DMS79 (cell line): Measurements from ENCODE around the gene GMDS.
A peak's percentile ranks its signal among the peaks of the same experiment; 100 is the strongest.

ENCODE experiments used
- DNase-seq: peaks from one replicate; lab custom pipeline; 2025; lab: John Stamatoyannopoulos, UW

GMDS gene

DNA sequence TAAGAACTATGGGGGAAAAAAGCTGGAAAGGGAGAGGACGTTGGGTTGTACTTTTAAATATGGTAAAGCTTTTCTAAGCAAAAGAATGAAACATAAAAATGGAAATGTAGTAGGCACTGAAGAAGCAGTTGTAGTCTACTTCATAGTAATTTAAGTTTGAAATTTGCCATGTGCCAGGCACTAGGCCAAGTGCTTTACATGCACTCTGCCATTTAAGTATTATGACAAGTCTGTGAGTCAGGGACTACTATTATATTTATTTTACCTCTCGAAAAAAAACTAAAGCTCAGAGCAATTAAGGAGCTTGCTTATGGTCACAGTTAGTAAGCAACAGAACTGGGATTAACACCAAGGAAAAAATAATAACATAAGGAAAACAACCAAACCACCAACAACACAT, 257.8 kb downstream of the GMDS start:
- no peak for DNase-seq

- no peak for DNase-seq
Observed at GRCh38 chr6:1986454-1987243, 258.8 kb downstream of the GMDS start.

DNA sequence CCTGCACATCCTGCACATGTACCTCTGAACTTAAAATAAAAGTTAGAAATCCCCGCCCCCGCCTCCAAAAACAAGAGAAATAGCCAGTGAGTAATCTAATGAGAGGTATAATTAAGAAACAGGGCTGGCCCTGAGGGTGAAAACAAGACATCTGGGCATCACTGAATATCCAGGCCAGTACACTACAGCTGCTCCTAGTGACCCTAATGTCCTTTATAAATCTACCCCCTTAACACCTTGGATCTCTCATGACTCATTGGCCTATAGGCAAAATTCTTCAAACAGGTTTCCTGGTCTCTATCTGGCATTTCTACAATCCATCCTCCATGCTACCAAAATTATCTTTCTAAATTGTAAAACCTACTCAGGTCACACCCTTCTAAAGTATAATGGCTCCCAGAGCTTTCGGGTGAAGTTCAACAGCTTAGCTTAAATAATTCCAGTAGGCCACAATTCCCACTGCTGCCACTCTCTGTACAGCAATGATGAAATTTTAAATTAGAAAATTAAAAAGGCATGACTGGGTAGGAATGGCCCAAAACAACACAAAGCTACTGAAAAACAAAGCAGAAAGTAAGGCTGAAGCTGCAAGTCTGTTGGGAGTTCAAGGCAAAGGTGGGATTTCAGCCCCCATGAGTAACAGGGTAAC, 260.9 kb downstream of the GMDS start:
- no peak for DNase-seq

GRCh38 chr6:1983850-1984249, 261.6 kb downstream of the GMDS start:
- DNase-seq: no peak

DNA sequence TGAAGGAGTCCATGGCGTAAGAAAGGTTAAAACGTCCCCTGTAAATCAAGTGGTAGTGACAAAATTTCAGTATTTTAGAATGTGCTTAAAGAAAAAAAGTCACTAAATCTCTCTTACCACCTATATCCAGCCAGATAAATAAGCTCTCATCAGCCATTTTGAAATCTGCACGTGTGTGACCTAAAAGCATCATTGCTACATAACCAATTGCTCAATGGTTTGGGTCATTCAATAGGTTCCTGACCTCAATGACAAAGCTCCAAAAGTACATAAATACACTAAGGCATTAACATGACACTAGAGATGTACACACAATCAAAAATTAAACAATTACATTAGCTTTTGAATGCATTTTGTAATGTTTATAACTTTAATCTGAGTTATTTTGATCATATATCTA, 272.4 kb downstream of the GMDS start:
- no peak for DNase-seq

DNA sequence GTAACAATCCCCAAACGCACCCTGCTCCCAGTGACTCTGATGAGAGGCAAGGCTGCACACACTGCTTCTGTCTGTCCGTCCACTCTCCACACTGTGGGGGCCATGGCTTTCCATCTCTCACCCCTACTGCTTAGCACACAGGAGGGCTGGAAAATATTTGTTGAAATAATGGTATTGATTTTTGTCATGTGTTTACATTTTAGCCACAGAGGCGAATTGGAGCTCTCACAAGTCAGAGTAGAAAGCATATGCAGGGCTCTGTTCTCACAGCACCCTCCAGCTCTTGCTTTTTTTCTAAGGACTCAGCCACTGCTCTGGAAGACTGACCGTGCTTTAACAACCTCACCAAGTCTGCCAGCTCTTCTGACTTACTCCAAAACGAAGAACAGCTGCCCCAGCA, 273.8 kb downstream of the GMDS start:
- no peak for DNase-seq

GRCh38 chr6:1970151-1970561, 275.2 kb downstream of the GMDS start:
- peak; percentile 75 for DNase-seq

GRCh38 chr6:1966713-1967112, 278.7 kb downstream of the GMDS start:
- no peak for DNase-seq

- no peak for DNase-seq
Observed at GRCh38 chr6:1965596-1966224, 279.7 kb downstream of the GMDS start.

DNA sequence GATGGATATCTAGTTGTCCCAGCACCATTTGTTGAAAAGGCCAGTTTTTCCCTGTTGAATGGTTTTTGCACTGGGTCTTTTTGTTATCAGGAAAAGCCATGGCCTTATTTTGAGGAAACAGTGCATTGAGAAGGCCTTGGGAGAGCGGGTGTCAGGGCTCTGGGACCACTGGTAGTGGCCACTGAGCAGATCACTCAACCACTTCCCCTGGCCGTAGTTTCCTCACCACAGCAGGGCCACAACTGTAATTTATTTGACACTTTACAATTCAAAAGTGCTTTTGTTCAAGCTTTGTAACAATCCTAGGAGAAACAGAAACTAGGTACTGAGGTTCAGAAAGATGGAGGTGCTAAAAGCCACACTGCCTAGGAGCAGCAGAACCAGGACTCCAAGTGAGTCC, 281.8 kb downstream of the GMDS start:
- DNase-seq: no peak

DNA sequence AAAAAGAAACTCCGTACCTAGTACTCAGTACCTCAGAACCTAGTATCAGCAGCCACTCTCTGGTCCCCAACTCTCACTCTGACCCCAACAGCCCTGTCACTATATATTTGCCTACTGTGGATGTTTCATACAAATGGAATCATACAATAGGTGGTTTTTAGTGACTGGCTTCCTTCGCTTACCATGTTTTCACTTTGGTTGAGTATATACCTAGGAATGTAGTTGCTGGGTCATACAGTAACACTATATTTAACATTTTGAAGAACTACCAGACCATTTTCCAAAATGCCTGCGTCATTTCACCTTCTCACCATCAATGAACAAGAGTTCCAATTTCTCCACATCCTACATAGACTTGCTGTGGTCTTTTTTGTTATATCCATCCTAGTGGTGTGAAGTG, 283.2 kb downstream of the GMDS start:
- DNase-seq: no peak

- no peak for DNase-seq
Observed at GRCh38 chr6:1960486-1961142, 284.8 kb downstream of the GMDS start.

GRCh38 chr6:1958257-1958656, 287.1 kb downstream of the GMDS start:
- no peak for DNase-seq

DNA sequence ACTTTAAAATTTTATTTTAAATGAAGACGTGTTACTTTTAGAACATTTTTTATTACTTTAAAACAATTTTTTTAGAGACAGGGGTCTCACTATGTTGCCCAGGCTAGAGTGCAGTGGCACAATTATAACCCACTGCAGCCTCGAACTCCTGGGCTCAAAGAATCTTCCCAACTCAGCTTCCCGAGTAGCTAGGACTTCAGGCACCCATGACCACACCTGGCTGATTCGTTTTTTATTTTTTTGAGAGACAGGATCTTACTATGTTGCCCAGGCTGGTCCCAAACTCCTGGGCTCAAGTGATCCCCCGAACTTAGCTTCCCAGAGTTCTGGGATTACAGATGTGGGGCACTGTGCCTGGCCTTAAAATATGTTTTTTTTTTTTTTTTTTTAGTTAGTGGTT, 287.7 kb downstream of the GMDS start:
- no peak for DNase-seq

DNA sequence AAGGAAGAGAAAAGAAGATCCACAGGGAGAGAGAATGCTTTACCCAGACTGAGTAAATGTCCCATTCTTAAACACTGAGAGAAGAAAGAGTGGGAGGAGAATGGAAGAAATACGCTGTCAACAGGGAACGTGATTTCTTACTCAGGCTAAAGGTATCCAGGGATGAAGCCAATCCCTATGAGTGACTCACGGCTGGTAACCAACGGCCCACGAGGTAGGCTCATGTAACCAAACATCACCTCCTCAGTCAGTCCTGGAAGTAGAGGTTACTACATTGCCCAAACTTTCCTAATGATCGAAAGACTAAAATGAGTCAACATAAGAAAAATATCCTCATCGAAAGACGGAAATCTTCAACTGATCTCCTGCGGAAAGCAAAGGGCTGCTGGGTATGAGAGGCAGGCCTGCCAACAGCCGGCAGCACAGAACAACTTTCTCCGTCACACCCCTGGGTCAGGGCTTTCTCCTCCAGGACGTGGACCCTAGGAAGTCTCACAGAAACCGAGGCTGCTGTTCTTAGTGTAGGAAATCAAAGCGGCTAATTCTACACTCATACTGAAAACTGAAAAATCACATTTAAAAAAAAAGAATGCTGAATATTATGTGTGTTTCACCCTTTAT, 292.6 kb downstream of the GMDS start:
- DNase-seq: no peak

- DNase-seq: no peak
Observed at GRCh38 chr6:1950631-1951030, 294.8 kb downstream of the GMDS start.

GRCh38 chr6:1949538-1949937, 295.9 kb downstream of the GMDS start:
- DNase-seq: no peak

GRCh38 chr6:1947922-1948321, 297.5 kb downstream of the GMDS start:
- no peak for DNase-seq

GRCh38 chr6:1946583-1946982, 298.8 kb downstream of the GMDS start:
- DNase-seq: no peak

DNA sequence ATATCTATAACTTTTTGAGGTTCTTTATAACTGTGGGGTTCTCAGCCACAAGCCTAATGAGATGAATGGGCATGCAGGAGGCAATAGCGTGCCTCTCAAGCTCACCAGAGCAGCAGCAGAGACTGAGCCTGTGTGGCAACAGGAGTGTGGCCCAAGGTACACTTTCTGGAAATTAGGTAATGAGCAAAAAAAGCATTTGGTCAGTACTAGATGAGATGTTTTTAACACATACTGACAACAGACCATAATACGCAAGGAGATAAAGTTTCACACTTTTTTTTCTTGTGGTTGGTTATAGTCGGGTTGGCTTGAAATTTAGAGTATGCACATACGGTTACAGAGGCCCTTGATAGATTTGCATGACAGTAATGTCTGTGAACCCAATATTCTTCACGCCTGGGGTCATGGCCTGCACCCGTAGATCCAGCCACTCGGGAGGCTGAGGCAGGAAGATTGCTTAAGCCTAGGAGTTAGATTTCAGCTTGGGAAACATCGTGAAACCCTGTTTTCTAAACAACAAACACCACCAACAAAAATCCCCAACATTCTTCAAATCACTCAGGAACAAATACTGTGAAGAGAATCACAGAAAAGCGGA, 300.1 kb downstream of the GMDS start:
- no peak for DNase-seq

DNA sequence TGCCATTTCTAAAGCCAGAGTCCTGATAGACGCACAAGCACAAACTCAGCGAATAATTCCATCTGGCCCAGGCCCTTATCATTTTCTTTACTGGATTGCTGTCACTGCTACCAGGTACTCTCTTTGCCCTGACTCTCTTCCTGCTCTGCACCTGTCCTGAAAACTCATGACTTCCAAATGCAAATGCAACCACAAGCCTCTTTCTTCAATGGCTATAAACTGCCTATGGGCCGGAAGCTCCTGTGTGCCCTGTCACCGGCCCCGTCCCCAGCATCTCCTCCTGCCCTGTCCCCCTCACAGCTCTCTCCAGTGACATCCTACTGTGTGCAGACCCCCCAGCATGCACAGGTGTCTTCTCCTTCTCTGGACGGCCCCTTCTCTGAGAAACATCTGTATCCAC, 302.6 kb downstream of the GMDS start:
- no peak for DNase-seq

DNA sequence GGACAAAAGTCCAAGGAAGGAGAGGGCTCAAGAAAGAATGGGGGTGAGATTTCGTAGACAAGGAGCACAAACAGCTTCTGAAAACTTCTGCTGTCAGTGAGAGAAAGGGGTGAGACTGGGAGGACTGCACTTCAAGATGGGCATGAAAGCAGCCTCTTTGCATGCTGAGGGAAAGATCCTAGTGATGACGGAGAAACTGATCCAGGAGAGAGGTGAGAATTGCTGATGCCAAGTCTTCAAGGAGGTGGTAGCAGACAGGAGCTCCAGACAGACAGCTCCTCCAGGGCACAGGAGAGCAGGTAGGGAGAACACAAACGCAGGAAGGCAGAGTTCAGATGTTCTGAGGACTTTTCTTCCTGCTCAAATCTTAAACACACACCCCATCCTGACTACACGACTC, 303.9 kb downstream of the GMDS start:
- no peak for DNase-seq
